Fibroblast of upper back skin (primary cell): ENCODE data around the gene APCDD1.
"Not testable (repeated sequence)": the region's sequence is repeated elsewhere in the genome, so short reads cannot be mapped to it uniquely, and the experiment has no call there.

Experiments
- DNase-seq: peaks from one replicate; pipeline ENCODE4 v3.0.0-alpha.2; 2013

Gene APCDD1

GRCh38 chr18:10530852-10531251 is 76.4 kb downstream of the APCDD1 start:
- no peak for DNase-seq

- DNase-seq = no peak
These were observed 78.7 kb downstream of the APCDD1 start for GRCh38 chr18:10533111-10533510.

GRCh38 chr18:10536280-10536679 is 81.8 kb downstream of the APCDD1 start:
- no peak for DNase-seq

- DNase-seq = no peak
These were observed 83.3 kb downstream of the APCDD1 start for GRCh38 chr18:10537765-10538164.

GRCh38 chr18:10539124-10539523 is 84.7 kb downstream of the APCDD1 start:
- not testable (repeated sequence) for DNase-seq
